Trophoblast cell (in vitro differentiated cells and primary cell): Measurements from ENCODE around the gene OLFM3.

Experiments
- DNase-seq, 2 donors: peaks; one replicate each; pipeline ENCODE4 v3.0.0-alpha.2; 2016
- H2AFZ ChIP-seq: 2 replicates; pipeline ENCODE4 v1.6.1; 2013; ENCODE audit warnings: low read length, moderate library complexity, mild to moderate bottlenecking; ENCODE audit not compliant: insufficient read depth, poor library complexity
- H2AK5ac ChIP-seq: 2 replicates; pipeline ENCODE4 v1.6.1; 2013; ENCODE audit warnings: mild to moderate bottlenecking, low read length
- H2BK120ac ChIP-seq: 2 replicates; pipeline ENCODE4 v1.6.1; 2013; ENCODE audit warnings: low read length, mild to moderate bottlenecking, moderate library complexity; ENCODE audit not compliant: insufficient read depth, poor library complexity
- H2BK12ac ChIP-seq: 2 replicates; pipeline ENCODE4 v1.6.1; 2013; ENCODE audit warnings: mild to moderate bottlenecking, low read length, moderate library complexity
- H2BK5ac ChIP-seq: 2 replicates; pipeline ENCODE4 v1.6.1; 2013; ENCODE audit warnings: low read length, low read depth, moderate library complexity, mild to moderate bottlenecking; ENCODE audit not compliant: poor library complexity
- H3K14ac ChIP-seq: 2 replicates; pipeline ENCODE4 v1.6.1; 2013; ENCODE audit warnings: mild to moderate bottlenecking, low read length
- H3K18ac ChIP-seq: 2 replicates; pipeline ENCODE4 v1.6.1; 2013; ENCODE audit warnings: mild to moderate bottlenecking, low read length
- H3K23ac ChIP-seq: 2 replicates; pipeline ENCODE4 v1.6.1; 2013; ENCODE audit warnings: low read length
- H3K27ac ChIP-seq: 2 replicates; pipeline ENCODE4 v1.5.1; 2013; ENCODE audit warnings: low read depth, mild to moderate bottlenecking, inconsistent platforms, low read length, moderate library complexity
- H3K27me3 ChIP-seq: 2 replicates; pipeline ENCODE4 v1.6.1; 2013; ENCODE audit warnings: inconsistent platforms, mild to moderate bottlenecking, low read length, moderate library complexity; ENCODE audit not compliant: insufficient read depth
- H3K36me3 ChIP-seq, 2 experiments: 1 replicate in 1 of 2; 2 replicates in 1 of 2; pipeline ENCODE4 v1.6.1; 2013; ENCODE audit warnings: low read length in 2 of 2, mild to moderate bottlenecking in 2 of 2, moderate library complexity in 1 of 2; ENCODE audit not compliant: insufficient read depth in 2 of 2, control insufficient read depth in 1 of 2
- H3K4ac ChIP-seq: 2 replicates; pipeline ENCODE4 v1.6.1; 2013; ENCODE audit warnings: low read depth, mild to moderate bottlenecking, low read length, moderate library complexity
- H3K4me1 ChIP-seq, 2 experiments: 1 replicate in 1 of 2; 2 replicates in 1 of 2; pipeline ENCODE4 v1.6.1; 2013; ENCODE audit warnings: low read length in 2 of 2, mild to moderate bottlenecking in 2 of 2, moderate library complexity in 1 of 2; ENCODE audit not compliant: insufficient read depth in 2 of 2, control insufficient read depth in 1 of 2
- H3K4me2 ChIP-seq: 2 replicates; pipeline ENCODE4 v1.6.1; 2013; ENCODE audit warnings: inconsistent platforms, mild to moderate bottlenecking, low read length, moderate library complexity
- H3K4me3 ChIP-seq: 2 replicates; pipeline ENCODE4 v1.5.1; 2013; ENCODE audit warnings: mild to moderate bottlenecking, low read depth, low read length, inconsistent platforms
- H3K79me1 ChIP-seq: one replicate; pipeline ENCODE4 v1.6.1; 2013; ENCODE audit warnings: low read length
- H3K79me2 ChIP-seq: 2 replicates; pipeline ENCODE4 v1.6.1; 2013; ENCODE audit warnings: low read length, mild to moderate bottlenecking; ENCODE audit not compliant: control insufficient read depth, insufficient read depth, poor library complexity
- H3K9ac ChIP-seq: 2 replicates; pipeline ENCODE4 v1.6.1; 2013; ENCODE audit warnings: mild to moderate bottlenecking, low read length
- H3K9me3 ChIP-seq: 2 replicates; pipeline ENCODE4 v1.6.1; 2013; ENCODE audit warnings: low read depth, mild to moderate bottlenecking, control low read depth, inconsistent platforms, low read length; ENCODE audit not compliant: insufficient read depth
- H4K12ac ChIP-seq: 2 replicates; pipeline ENCODE4 v1.6.1; 2013; ENCODE audit warnings: low read depth, mild to moderate bottlenecking, low read length, moderate library complexity
- H4K8ac ChIP-seq: 2 replicates; pipeline ENCODE4 v1.6.1; 2013; ENCODE audit warnings: low read depth, mild to moderate bottlenecking, low read length, moderate library complexity
- H4K91ac ChIP-seq: one replicate; pipeline ENCODE4 v1.6.1; 2013; ENCODE audit warnings: low read depth, mild to moderate bottlenecking, low read length, moderate library complexity
- WGBS: extraction: QIAGEN DNeasy Blood & Tissue Kit; methylation state at CpG from one replicate; pipeline ENCODE4 v1.1.7; 2013; ENCODE audit warnings: missing lambda C conversion rate; ENCODE audit not compliant: insufficient read length, insufficient coverage; ENCODE audit errors: extremely low coverage; 5-methylcytosine and 5-hydroxymethylcytosine counted together

OLFM3 gene

GRCh38 chr1:101914473-101915242 lies 82.1 kb downstream of the OLFM3 start:
- Histone ChIP-seq H3K14ac (no peak overlapping the region), H3K27me3 (no peaks in the 10 kb centered on the region), H2AK5ac (no peak overlapping the region), H3K4me3 (no peak overlapping the region), H3K36me3 (no peaks in the 10 kb centered on the region), H4K8ac (no peak overlapping the region), H3K4ac (no peak overlapping the region), H3K4me1 (no peaks in the 10 kb centered on the region), H3K18ac (no peak overlapping the region), H4K91ac (no peak overlapping the region), H2AFZ (no peak overlapping the region), H2BK5ac (no peak overlapping the region), H3K79me2 (no peaks in the 10 kb centered on the region), H4K12ac (no peak overlapping the region), H3K23ac (no peak overlapping the region), H3K4me2 (no peak overlapping the region), H2BK120ac (no peak overlapping the region), H3K9ac (no peak overlapping the region), H3K9me3 (no peaks in the 10 kb centered on the region), H2BK12ac (no peak overlapping the region), H3K27ac (no peak overlapping the region), H3K79me1 (no peaks in the 10 kb centered on the region)
- DNase-seq = no peak
- WGBS = no CpG with 5 or more reads among the region's 4 CpGs

- DNase-seq = no peak
- no peaks in the 10 kb centered on the region for H3K36me3 ChIP-seq
- H3K79me1 ChIP-seq = peaks cover 4% of the 10 kb centered on the region
- H2BK12ac ChIP-seq = no peak overlapping the region
- H2AK5ac ChIP-seq = no peak overlapping the region
- WGBS = no CpG with 5 or more reads among the region's 5 CpGs
- H3K9ac ChIP-seq = no peak overlapping the region
- H3K9me3 ChIP-seq = no peaks in the 10 kb centered on the region
- H3K18ac ChIP-seq = no peak overlapping the region
- H3K4me2 ChIP-seq = no peak overlapping the region
- H3K4ac ChIP-seq = no peak overlapping the region
- no peak overlapping the region for H2BK120ac ChIP-seq
- H3K4me1 ChIP-seq = peaks cover 0 to 5% of the 10 kb centered on the region in 2 experiments
- no peak overlapping the region for H4K91ac ChIP-seq
- H4K8ac ChIP-seq = no peak overlapping the region
- H2AFZ ChIP-seq = no peak overlapping the region
- no peak overlapping the region for H3K4me3 ChIP-seq
- H3K23ac ChIP-seq = no peak overlapping the region
- H3K14ac ChIP-seq = no peak overlapping the region
- H3K79me2 ChIP-seq = no peaks in the 10 kb centered on the region
- no peak overlapping the region for H2BK5ac ChIP-seq
- H3K27me3 ChIP-seq = no peaks in the 10 kb centered on the region
- no peak overlapping the region for H3K27ac ChIP-seq
- no peak overlapping the region for H4K12ac ChIP-seq
These were observed 84.8 kb downstream of the OLFM3 start for GRCh38 chr1:101911894-101912293.

GRCh38 chr1:101908980-101909379 lies 87.7 kb downstream of the OLFM3 start:
- no peaks in the 10 kb centered on the region for H3K36me3 ChIP-seq
- no peak overlapping the region for H2BK120ac ChIP-seq
- H2BK12ac ChIP-seq = no peak overlapping the region
- H3K18ac ChIP-seq = no peak overlapping the region
- no peak overlapping the region for H4K8ac ChIP-seq
- no peaks in the 10 kb centered on the region for H3K27me3 ChIP-seq
- no peak overlapping the region for H2AK5ac ChIP-seq
- peaks cover 4% of the 10 kb centered on the region for H3K79me1 ChIP-seq
- peak; percentile 26 to 43 for DNase-seq
- no peak overlapping the region for H3K9ac ChIP-seq
- no peak overlapping the region for H3K4me2 ChIP-seq
- no peak overlapping the region for H2AFZ ChIP-seq
- H4K91ac ChIP-seq = no peak overlapping the region
- H2BK5ac ChIP-seq = no peak overlapping the region
- H3K23ac ChIP-seq = no peak overlapping the region
- peaks cover 0 to 5% of the 10 kb centered on the region in 2 experiments for H3K4me1 ChIP-seq
- H3K27ac ChIP-seq = peak overlapping the region; percentile 74
- no peak overlapping the region for H3K4ac ChIP-seq
- no peaks in the 10 kb centered on the region for H3K9me3 ChIP-seq
- no peaks in the 10 kb centered on the region for H3K79me2 ChIP-seq
- no peak overlapping the region for H3K4me3 ChIP-seq
- no peak overlapping the region for H4K12ac ChIP-seq
- no peak overlapping the region for H3K14ac ChIP-seq

GRCh38 chr1:101907264-101907663 lies 89.5 kb downstream of the OLFM3 start:
- peaks cover 0 to 5% of the 10 kb centered on the region in 2 experiments for H3K4me1 ChIP-seq
- H2AK5ac ChIP-seq = no peak overlapping the region
- H4K8ac ChIP-seq = no peak overlapping the region
- H3K23ac ChIP-seq = no peak overlapping the region
- no peak overlapping the region for H3K18ac ChIP-seq
- no peaks in the 10 kb centered on the region for H3K9me3 ChIP-seq
- no CpG with 5 or more reads among the region's 2 CpGs for WGBS
- H2AFZ ChIP-seq = no peak overlapping the region
- peaks cover 4% of the 10 kb centered on the region for H3K79me1 ChIP-seq
- no peak overlapping the region for H2BK12ac ChIP-seq
- no peaks in the 10 kb centered on the region for H3K79me2 ChIP-seq
- H3K4me2 ChIP-seq = no peak overlapping the region
- no peak overlapping the region for H3K27ac ChIP-seq
- H4K91ac ChIP-seq = no peak overlapping the region
- no peak overlapping the region for H3K14ac ChIP-seq
- DNase-seq = no peak
- H3K36me3 ChIP-seq = no peaks in the 10 kb centered on the region
- H2BK120ac ChIP-seq = no peak overlapping the region
- H3K4ac ChIP-seq = no peak overlapping the region
- no peak overlapping the region for H2BK5ac ChIP-seq
- H3K9ac ChIP-seq = no peak overlapping the region
- no peak overlapping the region for H3K4me3 ChIP-seq
- H3K27me3 ChIP-seq = no peaks in the 10 kb centered on the region
- no peak overlapping the region for H4K12ac ChIP-seq
